NCI-H2227 (cell line): ENCODE measurements around the gene RFXAP.

Experiments
- DNase-seq: peaks from one replicate; lab custom pipeline; 2025; ENCODE audit not compliant: unreplicated experiment; lab: John Stamatoyannopoulos, UW

The RFXAP gene

DNA sequence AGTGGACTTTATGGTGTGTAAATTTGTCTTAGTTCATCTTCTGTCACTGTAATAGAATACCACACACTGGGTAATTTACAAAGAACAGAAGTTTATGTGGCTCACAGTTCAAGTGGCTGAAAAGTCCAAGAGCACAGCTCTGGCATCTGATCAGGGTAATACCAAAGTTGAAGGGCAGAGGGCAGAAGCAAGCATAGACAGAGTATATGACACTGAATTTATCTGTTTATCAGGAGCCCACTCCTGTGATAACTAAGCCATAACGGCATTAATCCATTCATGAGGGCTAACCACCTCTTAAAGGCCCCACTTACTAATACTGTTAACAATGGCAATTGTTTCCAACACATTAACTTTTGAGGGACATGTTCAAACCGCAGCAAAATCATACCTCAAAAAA is 4.0 kb upstream of the RFXAP start:
- peak; percentile 8 for DNase-seq

DNA sequence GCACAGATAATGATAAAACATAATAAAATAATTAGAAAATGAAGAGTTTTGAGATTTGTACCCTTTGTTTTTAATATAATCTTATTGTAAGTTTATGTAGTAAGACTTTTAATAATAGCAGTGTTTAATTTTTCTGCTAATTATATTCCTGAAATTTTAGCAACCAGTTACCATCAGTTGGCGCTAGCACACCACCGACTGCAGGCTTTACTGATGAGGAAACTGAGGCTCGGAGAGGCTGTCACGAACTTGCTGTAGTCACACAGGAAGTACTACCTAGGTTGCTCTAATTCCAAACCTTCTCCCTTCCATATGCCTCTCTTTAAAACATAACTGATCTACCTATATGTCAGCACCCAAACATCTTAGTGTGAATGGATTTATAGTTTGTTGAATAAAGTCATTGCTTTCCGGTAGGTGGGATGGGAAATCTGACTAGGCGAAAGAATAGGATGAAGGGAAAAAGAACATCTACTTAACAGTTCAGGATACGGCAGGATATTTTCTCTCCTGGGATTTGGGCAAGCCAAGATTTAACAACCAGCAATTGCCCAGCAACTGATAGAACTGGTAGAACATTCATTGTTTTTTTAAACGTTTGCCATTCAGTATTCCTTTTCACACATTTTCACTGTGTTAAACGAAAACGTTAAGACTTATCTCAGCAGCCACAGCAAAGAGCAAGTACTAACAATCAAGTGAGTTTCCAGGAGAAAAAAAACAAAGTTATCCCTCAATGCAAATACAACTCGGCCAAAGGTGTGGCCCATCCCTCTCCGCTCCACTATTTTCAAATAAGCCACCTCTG is 822 bp upstream of the RFXAP start:
- DNase-seq = no peak

DNA sequence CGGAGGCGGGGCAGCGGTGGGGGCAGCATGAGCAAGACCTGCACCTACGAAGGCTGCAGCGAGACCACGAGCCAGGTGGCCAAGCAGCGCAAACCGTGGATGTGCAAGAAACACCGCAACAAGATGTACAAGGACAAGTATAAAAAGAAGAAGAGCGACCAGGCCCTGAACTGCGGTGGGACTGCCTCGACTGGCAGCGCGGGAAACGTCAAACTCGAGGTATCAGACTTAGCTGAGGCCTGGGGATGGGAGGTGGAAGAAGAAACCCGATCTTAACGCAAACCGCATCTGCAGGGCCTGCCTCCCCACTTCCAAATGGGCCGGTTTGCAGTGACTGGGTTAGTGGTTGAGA is 693 bp downstream of the RFXAP start:
- DNase-seq = no peak

DNA sequence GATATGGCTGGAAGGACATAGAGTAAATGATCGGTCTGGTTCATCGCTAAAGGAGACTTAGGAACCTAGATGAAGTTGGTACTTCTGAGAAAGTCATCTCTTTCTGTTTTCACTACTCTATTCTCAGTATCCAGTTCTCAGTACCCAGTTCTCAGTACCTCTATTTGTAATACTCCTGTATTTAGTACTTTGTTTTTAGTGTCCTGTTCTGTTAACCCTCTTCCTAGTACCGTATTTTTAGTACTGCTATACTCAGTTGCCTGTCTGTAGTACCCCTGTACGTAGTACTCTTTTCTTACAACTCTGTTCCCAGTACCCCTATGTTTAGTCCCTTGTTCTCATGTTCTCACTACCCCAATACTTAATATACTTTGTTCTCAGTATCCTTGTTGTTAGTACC is 1.2 kb downstream of the RFXAP start:
- DNase-seq = no peak

DNA sequence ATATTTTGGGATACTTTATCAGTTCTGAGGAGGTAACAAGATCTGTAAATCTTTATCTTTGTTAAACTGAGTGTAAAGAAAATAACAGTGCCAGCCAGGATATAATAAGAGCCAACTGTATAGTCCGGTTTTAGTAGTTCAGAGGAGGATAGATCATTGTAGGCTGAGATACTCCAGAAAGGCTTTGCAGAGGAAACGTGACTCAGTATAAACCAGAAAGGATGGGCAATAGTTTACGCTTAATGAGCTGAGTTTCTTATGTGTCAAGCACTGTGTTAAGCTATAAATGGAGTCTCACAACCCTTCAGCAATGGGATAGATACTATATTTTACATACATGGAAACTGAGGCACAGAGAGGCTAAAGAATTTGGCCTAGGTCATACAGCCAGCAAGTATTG is 3.8 kb downstream of the RFXAP start:
- DNase-seq = no peak

DNA sequence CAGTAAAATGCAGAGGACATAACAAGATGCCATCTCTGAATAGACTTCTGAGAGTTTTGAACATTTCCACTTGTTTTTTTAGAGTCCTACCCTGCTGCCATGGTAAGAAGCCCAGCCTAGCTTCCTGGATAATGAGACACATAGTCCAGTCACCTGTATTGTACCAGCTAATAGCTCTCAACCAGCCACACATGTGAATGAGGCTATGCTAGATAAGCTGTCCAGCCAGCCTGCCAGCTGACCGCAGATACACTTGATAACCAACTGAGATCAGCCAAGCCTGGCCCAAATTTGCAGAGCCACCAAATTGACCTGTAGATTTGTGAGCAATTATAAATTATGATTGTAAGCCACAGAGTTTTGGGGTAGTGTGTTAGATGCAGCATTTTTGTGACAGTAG is 10.7 kb downstream of the RFXAP start:
- DNase-seq = no peak

DNA sequence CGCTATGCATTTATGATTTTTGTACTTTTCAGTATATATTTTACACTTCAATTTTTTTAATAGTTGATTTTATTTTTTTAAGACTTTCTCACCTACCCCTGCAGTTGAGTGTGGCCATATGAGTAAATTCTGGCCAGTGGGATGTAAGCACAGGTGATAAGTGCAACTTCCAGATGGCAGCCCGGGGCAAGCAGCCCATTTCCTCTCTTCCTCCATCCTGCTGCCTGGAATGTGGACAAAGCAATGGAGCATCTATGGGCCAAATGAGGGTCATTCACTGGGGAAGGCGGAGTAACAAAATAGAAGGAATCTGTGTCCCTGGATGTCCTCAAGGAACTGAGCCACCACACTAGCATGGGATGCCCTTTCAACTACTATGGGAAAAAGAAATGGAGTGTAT is 12.3 kb downstream of the RFXAP start:
- no peak for DNase-seq

DNA sequence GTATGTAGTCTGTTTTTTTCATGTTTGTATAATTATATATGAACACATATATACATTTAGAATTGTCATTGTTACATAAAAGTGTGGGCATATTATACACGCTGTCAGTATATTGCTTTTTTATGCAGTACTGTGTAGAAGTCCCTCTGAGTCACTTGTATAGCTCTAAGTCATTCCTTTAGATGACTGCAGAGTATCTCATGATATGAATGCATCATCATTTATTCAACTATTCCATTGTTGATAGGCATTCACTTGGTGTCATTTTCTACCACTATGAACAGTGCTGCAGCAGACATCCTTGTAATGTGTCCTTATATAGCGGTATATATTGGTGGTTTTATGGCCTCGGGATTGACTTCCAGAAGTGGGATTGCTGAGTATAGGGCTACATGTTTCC is 15.3 kb downstream of the RFXAP start:
- no peak for DNase-seq

DNA sequence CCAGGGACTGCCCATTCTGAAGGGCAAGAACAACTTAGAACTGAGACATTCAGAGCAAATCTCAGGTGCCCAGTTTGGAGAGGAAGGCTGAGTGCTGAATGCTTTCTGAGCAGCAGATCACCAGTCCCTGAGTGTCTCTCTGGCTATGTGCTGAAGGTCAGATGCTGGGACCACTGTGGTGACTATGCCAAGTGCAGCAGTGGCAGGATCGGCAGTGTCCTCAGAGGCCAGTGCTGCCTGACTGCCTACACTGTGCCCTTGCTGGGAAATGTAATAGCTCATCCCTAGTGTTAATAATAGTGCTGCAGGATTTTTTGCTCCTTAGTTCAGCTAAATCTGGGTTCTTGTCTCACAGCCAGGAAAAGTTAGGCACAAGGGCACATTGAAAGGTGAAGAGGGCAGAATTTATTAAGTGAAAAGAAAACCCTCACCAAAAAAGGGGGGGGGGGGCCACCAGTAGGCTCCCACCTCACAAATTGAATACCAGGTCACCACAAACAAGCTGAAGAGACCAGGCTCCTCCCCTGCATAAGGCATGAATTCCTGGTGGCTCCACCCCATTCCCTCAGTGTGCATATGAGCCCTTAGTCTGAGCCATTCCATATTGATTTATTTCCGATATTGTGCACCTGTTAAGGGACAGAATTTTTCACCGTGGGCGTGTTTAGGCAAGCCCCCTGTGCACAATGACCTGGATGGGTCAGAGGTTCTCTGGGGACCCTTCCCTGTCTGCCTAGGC is 18.5 kb downstream of the RFXAP start:
- no peak for DNase-seq

DNA sequence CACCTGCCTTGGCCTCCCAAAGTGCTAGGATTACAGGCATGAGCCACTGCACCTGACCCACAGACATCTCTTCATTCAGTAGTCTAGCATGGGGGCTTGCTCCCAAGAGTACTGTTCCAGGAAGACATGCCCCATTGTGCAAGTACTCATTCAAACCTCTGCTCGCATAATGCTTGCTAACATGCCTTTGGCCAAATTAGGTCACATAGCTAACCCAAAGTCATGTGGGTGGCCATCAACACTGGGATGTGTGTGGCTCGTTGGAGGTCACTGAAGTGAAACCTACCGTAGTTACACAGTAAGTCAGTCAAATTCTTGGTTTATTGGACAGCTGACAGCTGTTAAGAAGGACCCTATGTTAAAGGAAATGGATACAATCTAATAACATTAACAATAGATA is 20.3 kb downstream of the RFXAP start:
- no peak for DNase-seq

DNA sequence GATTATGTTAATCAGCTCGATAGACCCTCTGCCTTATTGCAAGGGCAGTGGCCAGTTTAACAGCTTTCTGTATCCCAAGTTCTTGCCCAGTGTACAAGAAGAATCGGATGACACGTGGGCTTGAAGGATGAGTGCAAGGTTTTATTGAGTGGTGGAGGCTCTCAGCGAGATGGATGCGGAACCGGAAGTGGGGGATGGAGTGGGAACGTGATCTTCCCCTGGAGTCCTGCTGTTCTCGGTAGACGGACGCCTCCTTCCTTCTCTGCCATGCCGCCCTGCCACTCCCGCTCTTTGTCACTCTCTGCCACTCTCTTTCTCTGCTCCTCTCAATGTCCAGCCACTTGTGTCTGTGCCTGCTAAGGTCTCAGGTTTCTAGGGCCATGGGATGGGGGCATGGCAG is 21.0 kb downstream of the RFXAP start:
- peak; percentile 70 for DNase-seq

DNA sequence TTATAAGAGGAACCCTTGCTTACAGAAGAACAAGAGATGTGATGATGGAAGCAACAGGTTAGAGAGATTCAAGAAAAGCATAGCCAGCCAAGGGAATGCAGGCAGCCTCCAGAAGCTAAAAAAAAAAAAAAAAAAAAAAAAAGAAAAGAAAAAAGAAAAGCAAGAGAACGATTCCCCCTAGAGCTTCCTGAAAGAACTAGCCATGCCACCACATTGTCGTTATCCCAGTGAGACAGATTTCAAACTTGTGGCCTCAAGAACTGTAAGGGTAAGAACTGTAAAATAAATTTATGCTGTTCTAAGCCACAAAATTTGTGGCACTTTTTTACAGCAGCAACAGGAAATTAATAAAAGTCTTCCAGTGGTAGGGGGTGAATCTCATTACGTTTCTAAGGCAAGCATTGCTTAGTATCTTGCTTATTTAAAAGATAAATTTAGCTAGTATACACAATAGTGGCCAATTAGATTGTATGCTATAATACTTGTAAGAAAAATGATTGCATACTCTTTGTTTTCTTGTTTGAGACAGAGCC is 21.8 kb downstream of the RFXAP start:
- no peak for DNase-seq

DNA sequence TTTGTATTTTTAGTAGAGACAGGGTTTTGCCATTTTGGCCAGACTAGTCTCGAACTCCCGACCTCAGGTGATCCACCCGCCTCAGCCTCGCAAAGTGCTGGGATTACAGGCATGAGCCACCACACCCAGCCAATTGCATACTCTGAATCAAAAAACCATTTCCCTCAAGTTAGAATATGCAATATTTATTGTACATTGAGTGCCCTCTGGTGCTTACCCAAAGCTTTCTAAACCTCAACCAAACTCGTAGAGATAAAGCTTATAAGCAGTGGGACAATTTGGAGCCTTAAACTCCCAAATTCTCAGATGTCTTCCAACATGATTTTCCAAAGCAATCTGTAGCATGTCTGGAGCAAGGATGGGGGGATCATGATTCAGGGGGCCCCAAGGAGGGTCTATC is 22.4 kb downstream of the RFXAP start:
- DNase-seq = peak; percentile 5

DNA sequence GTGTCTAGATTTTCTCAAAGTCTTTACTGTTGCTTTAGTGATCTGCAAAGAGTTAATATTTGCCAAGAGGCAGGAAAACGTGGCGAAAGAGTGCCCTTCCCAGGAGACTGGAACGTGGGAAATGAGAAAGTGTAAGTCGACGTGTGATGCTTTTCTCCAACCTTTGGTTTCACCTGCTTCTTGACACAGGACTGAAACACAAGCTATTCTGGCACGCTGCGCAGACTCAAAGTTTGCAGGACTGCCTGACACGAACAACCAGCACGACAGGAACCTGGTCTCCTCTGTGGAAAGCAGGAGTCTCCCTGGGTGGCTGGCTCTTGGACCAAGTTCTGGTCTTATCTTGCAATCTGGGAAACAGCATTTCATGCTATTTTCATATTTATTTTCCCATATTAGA is 28.6 kb downstream of the RFXAP start:
- DNase-seq = no peak

DNA sequence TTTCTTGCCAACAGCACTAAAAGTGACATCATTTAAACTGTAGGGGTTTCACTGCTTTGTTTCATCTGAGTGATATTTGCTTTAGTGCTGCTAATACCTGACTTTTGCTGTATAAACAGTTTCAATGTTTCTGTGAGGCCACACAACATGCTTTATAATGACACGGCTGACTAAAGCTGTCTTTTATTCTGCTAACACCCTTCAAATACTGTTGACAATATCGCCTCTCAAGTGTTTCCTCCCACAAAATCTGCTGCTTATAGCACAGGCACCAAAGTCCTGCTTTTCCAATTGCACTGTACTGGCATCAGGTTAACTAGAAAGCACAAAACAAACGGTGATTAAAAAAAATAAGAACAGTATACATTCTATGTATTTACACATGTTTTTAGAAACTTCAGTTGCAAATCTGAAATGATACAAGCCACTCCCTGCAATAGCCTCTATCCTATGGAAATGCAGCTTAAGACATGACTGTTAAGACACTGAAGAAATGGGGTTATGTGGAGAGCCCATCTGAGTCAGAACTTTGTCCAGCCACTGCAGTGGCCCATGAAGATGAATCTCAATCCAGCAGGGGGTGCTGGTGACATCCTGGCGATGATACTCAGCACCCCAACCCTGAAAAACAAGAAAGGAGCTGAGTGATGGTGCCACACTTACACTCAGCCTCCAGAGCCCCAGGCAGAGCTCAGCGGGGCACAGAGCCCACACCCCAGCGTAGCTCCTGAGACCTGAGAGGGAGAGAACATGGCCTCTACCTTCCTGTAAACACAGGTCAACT is 29.4 kb downstream of the RFXAP start:
- peak; percentile 20 for DNase-seq

DNA sequence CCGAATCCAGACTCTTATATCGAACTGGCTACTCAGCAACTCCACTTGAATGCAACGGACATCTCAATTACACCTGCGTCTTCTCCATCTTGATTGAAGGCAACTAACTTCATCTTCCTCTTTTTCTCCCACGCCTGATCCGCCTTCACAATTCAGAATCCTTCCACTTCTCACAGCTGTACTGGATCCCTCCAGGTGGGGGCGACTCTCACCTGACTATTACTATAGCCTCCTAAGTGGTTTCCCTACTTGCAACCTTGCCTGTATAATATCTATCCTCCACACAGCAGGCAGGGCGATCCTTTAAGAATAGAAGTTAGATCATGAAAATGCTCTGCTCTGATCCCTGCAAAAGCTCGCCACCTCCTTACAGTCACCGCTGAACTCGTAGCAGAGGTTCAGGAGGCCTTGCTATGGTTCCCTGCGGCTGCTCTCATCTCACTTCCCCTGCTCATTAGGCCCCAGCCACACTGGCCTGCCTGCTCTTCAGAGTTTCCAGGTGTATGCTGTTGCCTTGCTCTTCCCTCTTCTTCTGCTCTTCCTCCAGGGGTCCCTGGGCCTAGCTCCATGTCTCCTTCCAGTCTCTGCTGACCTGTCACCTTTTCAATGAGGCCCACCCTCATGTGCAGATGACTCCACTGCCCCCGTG is 31.9 kb downstream of the RFXAP start:
- no peak for DNase-seq

DNA sequence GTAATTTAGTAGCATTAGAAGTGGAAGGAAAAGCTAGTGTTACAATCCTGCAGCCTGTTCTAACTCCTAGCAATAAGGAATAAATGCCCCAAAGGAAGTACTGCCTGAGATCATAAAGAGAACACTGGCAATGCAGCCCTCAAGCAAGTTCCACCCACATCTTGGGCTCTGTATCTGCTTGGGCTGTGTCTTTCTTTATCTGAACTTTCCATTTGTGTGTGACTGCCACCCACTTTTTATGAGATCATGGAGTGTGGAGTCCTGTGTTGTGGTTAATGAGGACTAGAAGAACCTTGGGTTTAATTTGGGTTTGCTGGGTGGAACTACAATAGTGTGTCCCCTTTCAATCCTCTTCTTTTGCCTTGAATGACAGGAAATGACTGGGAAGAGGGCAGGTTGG is 38.2 kb downstream of the RFXAP start:
- DNase-seq = no peak

DNA sequence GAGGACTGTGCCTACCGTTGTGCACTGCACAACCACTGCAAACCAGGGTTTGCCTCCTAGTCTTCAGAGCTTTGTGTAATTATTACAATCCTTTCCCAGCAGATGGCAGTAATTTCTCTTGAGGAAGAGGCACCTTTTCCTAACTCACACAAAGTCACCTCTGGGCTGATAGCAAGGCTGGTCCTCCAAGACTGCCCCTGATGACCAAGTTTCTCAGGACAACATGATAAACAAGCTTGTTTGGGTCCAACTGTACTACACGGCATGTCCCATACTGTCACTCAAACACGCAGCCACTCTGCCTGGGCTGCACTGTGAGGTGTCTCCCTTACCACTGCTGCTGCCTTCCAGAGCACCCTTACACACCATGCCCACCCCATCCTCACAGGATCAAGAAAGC is 39.3 kb downstream of the RFXAP start:
- DNase-seq = peak; percentile 78

DNA sequence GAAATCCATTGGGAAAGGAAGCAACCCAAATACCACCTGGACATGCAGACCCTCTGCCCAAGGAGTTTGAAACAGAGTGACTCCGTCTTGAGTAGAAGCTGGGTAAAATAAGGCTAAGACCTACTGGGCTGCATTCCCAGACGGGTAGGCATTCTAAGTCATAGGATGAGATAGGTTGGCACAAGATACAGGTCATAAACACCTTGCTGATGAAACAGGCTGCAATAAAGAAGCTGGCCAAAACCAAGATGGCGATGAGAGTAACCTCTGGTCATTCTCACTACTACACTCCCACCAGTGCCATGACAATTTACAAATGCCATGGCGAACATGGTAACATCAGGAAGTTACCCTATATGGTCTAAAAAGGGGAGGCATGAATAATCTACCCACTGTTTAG is 40.2 kb downstream of the RFXAP start:
- no peak for DNase-seq

DNA sequence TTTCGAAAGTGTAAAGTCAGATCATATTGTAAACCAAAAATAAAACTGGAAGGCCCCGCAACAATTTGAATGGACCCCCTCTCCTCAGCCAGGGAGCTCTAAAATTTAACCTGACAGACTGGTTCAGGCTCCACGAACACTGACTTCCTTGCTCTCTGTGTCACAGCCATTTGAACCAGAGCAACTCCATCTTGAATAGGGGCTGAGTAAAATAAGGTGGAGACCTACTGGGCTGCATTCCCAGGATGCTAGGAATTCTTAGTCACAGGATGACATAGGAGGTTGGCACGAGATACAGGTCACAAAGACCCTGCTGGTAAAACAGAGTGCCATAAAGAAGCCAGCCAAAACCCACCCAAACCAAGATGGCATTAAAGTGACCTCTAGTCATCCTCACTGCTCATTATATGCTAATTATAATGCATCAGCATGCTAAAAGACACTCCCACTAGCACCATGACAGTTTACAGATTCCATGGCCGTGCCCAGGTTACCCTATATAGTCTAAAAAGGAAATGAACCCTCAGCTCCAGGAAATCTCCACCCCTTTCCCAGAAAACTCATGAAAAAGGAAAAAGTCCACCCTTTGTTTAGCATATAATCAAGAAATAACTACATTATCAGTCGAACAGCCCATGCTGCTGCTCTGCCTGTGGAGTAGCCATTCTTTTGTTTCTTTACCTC is 43.1 kb downstream of the RFXAP start:
- DNase-seq = no peak

DNA sequence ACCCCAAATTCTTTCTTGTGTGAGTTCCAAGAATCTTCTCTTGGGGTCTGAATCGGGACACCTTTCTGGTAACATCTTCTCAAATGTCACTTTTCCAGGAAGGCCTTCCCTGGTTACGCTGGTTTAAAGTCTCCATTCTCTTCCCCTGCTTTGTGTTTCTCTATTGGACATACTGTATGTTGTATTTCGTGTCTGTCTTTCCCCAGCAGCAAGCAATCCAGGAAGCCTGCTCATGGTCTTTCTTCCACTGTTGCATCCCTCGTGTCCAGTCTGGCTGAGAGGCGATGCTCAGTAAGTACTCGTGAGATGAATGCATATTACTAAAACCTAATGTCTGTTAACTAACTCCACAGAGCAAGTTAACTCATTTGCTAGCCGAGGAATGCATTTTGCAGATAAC is 43.7 kb downstream of the RFXAP start:
- no peak for DNase-seq
